NB4 (cell line): ENCODE measurements around the gene ZFP92.

ENCODE experiments used
- CTCF ChIP-seq: IDR thresholded peaks from one replicate; pipeline ENCODE4 v1.5.1; 2012; ENCODE audit warnings: low read depth, low read length
- POLR2A ChIP-seq: IDR thresholded peaks from 2 replicates; pipeline ENCODE4 v1.6.1; 2011; ENCODE audit warnings: mild to moderate bottlenecking; ENCODE audit not compliant: insufficient read length; ENCODE audit errors: extremely low read depth
- TF ChIP-seq, protein P1 (sequence below): IDR thresholded peaks from 2 replicates; pipeline ENCODE4 v1.6.1; 2011; ENCODE audit warnings: low read depth, low read length

GRCh38 chrX:153420851-153421599 lies 9.8 kb downstream of the ZFP92 start:
- TF ChIP-seq CTCF (no peak), POLR2A (no peak)
- TF ChIP-seq, protein P1, sequence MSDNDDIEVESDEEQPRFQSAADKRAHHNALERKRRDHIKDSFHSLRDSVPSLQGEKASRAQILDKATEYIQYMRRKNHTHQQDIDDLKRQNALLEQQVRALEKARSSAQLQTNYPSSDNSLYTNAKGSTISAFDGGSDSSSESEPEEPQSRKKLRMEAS, result no peak
